LNCaP clone FGC (cell line): ENCODE data around the gene CNTNAP4.
A peak's percentile ranks its signal among the peaks of the same experiment; 100 is the strongest.

ENCODE experiments used
- DNase-seq: peaks from one replicate; pipeline ENCODE4 v3.0.0-alpha.2; 2011; ENCODE audit warnings: low read depth
- H3K4me3 ChIP-seq: 2 replicates; pipeline ENCODE4 v1.5.1; 2011; ENCODE audit warnings: mild to moderate bottlenecking, low read depth, low read length, control low read depth
- TF ChIP-seq, protein P1 (sequence below): IDR thresholded peaks from 2 replicates; pipeline ENCODE4 v1.5.1; 2012; ENCODE audit warnings: mild to moderate bottlenecking; ENCODE audit not compliant: control insufficient read depth, insufficient read depth; ENCODE audit errors: extremely low read depth

The CNTNAP4 gene

DNA sequence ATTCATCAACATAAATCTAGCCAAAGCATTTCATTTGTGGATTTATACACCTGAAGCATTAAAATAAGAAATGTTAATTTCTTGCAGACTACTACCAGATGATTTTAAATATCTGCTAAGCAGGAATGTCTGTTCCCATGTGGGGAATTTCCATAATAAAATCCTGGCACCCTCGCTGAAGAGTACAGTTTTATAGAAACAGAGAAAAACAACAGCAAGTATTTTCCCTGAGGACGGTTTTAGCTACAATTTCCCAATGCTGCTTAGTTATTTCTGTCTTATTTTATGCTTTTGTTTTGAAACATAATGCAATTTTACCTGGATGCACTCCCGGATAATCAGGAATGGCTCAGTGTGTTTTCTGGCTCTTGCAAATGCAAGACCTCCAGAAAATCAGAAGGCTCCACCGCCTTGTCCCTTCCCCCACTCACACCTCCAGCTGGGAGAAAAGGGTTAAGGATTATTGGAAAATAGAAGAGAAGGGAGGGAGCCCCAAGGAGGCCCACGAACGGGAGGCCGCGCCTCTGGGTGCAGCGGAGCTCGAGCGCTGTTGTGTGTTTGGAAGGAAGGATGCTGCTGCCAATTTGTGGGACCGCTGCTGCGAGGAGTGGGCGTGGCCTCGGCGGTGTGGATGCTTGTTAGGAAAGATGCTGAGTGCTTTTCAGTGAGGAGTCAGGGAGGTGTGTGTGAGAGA lies at the start of gene CNTNAP4:
Gene CNTNAP4, plus strand, starts transcription at position 657 of the 694 bp plus-strand sequence. CDS start 262 bp downstream, outside the sequence.
- DNase-seq, result no peak
- no peak within 1 kb of the TSS for H3K4me3 ChIP-seq
- TF ChIP-seq, protein P1, sequence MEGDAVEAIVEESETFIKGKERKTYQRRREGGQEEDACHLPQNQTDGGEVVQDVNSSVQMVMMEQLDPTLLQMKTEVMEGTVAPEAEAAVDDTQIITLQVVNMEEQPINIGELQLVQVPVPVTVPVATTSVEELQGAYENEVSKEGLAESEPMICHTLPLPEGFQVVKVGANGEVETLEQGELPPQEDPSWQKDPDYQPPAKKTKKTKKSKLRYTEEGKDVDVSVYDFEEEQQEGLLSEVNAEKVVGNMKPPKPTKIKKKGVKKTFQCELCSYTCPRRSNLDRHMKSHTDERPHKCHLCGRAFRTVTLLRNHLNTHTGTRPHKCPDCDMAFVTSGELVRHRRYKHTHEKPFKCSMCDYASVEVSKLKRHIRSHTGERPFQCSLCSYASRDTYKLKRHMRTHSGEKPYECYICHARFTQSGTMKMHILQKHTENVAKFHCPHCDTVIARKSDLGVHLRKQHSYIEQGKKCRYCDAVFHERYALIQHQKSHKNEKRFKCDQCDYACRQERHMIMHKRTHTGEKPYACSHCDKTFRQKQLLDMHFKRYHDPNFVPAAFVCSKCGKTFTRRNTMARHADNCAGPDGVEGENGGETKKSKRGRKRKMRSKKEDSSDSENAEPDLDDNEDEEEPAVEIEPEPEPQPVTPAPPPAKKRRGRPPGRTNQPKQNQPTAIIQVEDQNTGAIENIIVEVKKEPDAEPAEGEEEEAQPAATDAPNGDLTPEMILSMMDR, result no peak

DNA sequence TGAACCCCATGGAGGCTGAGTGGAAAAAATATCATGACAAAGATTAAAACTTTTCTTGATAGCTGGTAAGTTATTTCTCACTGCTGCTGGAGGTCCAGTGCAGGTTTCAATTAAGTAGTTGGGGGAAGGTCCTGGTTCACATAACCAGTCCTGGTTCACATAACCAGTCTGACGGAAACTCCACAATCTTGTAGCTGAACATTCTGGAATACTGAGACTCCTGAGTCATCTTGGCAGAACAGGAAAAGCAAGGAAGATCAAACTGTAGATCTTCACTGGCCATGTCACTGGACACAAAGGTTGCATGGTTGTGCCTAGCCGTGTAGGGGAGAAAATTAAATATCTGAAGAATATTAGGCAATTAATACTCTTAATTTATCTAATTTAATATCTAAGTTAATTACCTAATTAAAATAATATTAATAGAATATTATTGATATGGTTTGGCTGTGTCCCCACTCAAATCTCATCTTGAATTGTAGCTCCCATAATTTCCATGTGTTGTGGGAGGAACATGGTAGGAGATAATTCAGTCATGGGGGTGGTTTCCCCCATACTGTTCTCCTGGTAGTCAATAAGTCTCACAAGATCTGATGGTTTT lies 48.6 kb upstream of the CNTNAP4 start:
- peak; percentile 23 for DNase-seq
- no peak overlapping the region for H3K4me3 ChIP-seq
- TF ChIP-seq, protein P1, result no peak

DNA sequence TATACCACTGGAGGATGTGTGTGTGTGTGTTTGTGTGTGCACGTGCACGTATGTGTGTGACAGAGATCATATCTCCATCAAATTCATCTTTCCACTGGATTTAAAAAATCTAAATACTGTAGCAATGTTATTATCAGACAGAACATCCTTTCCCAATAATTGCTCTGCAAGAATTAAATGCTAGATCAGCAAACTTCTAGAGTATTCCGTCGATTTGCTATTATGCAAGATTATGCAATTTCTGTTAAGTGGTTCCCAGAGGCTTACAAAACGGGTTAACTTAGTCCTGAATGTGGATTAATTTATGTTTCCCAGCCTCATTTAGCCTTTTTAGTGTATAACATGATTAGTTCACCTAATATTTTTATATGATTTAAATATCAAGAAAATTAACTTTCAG lies 44.5 kb upstream of the CNTNAP4 start:
- H3K4me3 ChIP-seq, result no peak overlapping the region
- TF ChIP-seq, protein P1, result no peak

DNA sequence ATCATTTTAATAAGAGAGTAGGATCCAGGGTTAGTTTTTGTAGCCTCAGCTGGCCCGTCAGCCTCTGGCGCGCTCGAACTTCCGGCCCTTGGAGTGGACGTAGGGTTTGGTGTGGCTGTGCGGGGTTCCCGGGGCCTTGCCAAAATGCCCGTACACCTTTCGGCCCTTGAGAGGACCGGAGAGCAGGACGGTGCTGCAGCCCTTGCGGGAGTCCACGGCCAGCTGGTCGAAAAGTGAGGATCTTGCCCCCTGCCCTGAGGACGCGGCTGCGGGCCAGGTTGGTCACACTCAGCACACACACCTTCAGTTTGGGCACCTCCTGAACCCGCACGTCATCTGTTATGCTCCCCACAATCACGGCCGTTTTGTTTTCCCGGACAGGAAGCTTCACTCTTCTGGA lies 42.2 kb upstream of the CNTNAP4 start:
- TF ChIP-seq, protein P1, result no peak
- no peak for DNase-seq
- H3K4me3 ChIP-seq, result peak overlapping the region; percentile 41

More for the DNA sequence above, 44.5 kb upstream of the CNTNAP4 start:
- DNase-seq, result no peak

DNA sequence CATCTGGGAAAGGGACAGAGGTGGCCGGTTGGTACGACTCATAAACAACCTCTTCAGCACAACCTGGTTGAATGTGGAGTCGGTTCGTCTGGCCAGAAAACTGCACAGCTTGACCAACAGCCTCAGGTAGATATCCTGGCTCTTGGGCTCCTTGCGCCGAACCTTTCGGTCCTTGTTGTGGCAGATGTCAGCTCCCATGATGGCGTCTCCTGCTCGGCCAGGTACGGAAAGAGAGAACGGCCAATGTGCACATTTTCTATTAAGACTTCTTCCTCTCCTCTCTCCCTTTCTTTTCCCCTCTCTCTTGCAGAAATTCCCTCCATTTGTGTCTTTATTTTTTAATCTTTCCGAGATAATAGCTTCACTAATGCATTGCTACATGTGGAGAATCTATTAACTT lies 41.8 kb upstream of the CNTNAP4 start:
- H3K4me3 ChIP-seq, result peak overlapping the region; percentile 41
- TF ChIP-seq, protein P1, result no peak
- no peak for DNase-seq

DNA sequence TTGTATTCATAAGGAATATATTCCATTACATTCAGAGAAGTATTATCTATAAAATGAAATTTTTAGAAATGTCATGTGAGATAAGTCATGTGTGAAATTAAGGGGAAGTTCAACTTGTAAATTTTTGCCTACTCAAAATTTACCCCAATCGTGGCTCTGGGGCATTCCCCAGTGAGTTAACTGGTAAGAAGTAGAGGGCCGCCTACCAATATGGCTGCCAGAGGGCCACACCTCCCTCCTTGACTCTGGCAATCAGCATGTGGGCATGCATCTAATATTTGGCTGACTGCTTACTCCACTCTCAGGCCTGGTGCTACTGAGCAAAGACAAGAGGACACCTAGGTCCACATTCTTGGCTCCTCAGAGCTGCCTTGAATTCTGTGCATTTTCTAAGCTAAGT lies 39.7 kb upstream of the CNTNAP4 start:
- TF ChIP-seq, protein P1, result no peak
- H3K4me3 ChIP-seq, result no peak overlapping the region
- no peak for DNase-seq

DNA sequence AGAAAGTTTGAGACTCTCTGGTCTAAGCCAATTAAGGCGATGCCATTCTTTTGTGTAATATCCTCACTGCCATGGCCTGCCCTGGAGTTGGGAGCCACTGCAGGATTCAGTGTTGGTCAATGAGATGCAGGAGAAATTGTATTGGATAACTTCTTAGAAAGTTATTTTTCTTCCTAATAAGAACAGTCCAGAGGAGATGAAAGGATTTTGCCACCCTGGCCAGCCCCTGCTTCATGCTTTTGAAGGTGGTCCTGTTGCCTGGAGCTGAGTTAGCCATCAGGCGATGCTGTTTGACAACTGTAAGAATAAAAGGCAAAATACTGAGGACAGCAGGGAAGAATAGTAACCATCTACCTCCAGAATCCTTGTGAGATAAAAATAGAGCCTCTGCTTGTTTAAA lies 35.4 kb upstream of the CNTNAP4 start:
- no peak overlapping the region for H3K4me3 ChIP-seq
- DNase-seq, result no peak
- TF ChIP-seq, protein P1, result no peak
